Kidney epithelial cell (primary cell): Measurements from ENCODE around the gene MORC2. TPM values are rescaled to one million over a fixed set of nuclear protein-coding genes. Genes with fewer than 3 reads are reported as not detected.

Experiments used
- DNase-seq: peaks from one replicate; pipeline ENCODE4 v3.0.0-alpha.2; 2010; ENCODE audit warnings: low read depth
- H3K27me3 ChIP-seq: 2 replicates; pipeline ENCODE4 v1.6.0; 2011; ENCODE audit warnings: low read length; ENCODE audit not compliant: control insufficient read depth, insufficient read depth
- H3K36me3 ChIP-seq: 2 replicates; pipeline ENCODE4 v1.5.1; 2011; ENCODE audit warnings: low read length; ENCODE audit not compliant: control insufficient read depth, insufficient read depth
- H3K4me3 ChIP-seq: 2 replicates; pipeline ENCODE4 v1.5.1; 2011; ENCODE audit warnings: low read depth, mild to moderate bottlenecking, control low read depth, low read length
- total RNA-seq: library from RNA; depleted of rRNA; stranded (reverse); fragments of >200 nt; gene quantifications from 2 replicates; pipeline ENCODE4 v1.2.3, GENCODE V29; 2015
- TF ChIP-seq, protein P1 (sequence below): IDR thresholded peaks from 2 replicates; pipeline ENCODE4 v1.5.1; 2011; ENCODE audit warnings: mild to moderate bottlenecking, moderate library complexity, low read length, control low read depth, inconsistent platforms; ENCODE audit not compliant: insufficient read depth, poor library complexity, severe bottlenecking

The MORC2 gene
- total RNA-seq, 1 donor from 2014 or later = 30.8 TPM

DNA sequence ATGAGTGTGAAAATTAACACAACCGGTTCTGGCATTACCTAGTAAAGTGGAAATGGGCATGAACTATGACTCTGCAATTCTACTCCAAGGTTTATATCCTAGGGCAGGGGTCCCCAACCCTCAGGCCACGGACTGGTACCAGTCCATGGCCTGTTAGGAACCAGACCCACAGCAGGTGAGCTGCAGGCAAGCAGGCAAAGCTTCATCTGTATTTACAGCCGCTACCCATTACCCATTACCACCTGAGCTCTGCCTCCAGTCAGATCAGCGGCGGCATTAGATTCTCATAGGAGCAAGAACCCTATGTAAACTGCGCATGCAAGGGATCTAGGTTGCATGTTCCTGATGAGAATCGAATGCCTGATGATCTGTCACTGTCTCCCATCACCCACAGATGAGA is 49.8 kb downstream of the MORC2 start:
- no peak for DNase-seq
- Histone ChIP-seq H3K36me3 (no peaks in the 10 kb centered on the region), H3K27me3 (peaks cover 2% of the 10 kb centered on the region), H3K4me3 (no peak overlapping the region)
- TF ChIP-seq, protein P1, sequence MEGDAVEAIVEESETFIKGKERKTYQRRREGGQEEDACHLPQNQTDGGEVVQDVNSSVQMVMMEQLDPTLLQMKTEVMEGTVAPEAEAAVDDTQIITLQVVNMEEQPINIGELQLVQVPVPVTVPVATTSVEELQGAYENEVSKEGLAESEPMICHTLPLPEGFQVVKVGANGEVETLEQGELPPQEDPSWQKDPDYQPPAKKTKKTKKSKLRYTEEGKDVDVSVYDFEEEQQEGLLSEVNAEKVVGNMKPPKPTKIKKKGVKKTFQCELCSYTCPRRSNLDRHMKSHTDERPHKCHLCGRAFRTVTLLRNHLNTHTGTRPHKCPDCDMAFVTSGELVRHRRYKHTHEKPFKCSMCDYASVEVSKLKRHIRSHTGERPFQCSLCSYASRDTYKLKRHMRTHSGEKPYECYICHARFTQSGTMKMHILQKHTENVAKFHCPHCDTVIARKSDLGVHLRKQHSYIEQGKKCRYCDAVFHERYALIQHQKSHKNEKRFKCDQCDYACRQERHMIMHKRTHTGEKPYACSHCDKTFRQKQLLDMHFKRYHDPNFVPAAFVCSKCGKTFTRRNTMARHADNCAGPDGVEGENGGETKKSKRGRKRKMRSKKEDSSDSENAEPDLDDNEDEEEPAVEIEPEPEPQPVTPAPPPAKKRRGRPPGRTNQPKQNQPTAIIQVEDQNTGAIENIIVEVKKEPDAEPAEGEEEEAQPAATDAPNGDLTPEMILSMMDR = no peak

DNA sequence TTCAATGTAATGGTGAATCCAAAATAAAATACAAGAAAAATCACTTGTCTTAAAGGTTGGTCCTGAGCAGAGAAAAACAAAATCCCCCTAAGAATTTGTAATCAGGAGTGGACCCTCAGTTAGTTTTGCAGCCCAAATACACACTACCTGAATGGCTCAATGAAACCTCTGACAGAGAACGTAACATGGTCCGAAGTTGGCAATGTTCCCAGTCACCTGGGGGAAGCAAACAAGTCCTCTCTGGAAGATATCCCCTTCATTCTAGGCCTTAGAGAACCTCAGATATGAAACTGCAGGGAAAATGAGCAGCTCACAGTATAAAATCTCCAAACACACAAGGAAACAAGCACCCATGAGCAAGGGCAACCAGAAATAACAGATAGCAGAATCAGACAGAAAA is 58.2 kb downstream of the MORC2 start:
- no peaks in the 10 kb centered on the region for H3K27me3 ChIP-seq

DNA sequence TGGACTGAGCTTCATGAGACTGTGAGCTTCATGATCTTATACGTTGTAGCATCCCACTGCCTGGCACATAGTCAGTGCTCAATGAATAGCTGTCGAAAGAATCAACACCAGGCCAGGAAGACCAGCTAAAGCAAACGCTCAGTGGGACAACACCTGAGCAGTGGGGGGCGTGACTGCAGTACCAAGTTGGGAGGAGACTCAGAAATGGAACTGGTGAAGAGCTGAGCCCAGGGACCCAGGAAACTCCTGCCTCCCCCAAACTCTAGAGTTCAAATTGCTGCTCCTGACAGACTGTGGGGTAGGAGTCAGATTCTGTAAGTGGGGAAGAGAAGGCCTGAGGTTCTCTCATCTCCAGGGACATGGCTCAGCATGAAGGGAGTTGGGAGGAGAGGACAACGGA is 59.3 kb downstream of the MORC2 start:
- Histone ChIP-seq H3K36me3 (no peaks in the 10 kb centered on the region), H3K27me3 (no peaks in the 10 kb centered on the region), H3K4me3 (no peak overlapping the region)
- TF ChIP-seq, protein P1 = no peak
- DNase-seq = no peak

More for the DNA sequence above, 58.2 kb downstream of the MORC2 start:
- DNase-seq = no peak
- TF ChIP-seq, protein P1 = no peak
- Histone ChIP-seq H3K4me3 (no peak overlapping the region), H3K36me3 (no peaks in the 10 kb centered on the region)

DNA sequence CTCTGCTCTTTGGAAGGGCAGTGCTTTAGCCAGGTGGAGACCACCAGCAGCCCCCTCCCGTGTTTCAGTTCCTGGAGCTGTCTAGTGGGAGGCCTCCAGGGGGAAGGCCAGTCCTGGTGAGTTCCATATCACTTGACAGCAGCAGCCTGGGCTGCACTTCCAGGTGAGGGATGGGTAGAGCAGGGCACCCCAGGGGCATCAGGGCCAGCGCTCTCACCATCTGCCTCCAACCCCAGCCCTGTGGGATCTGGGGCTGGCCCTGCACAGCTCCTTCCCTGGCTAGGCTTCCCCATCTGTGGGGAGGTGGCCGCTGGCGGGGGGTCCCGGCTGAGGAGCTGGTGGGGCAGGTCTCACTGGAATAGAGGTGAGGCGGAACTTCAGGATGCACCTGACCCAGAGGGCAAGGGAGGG is 60.5 kb downstream of the MORC2 start:
- Histone ChIP-seq H3K36me3 (no peaks in the 10 kb centered on the region), H3K4me3 (no peak overlapping the region), H3K27me3 (no peaks in the 10 kb centered on the region)
- DNase-seq = no peak
- TF ChIP-seq, protein P1 = no peak

DNA sequence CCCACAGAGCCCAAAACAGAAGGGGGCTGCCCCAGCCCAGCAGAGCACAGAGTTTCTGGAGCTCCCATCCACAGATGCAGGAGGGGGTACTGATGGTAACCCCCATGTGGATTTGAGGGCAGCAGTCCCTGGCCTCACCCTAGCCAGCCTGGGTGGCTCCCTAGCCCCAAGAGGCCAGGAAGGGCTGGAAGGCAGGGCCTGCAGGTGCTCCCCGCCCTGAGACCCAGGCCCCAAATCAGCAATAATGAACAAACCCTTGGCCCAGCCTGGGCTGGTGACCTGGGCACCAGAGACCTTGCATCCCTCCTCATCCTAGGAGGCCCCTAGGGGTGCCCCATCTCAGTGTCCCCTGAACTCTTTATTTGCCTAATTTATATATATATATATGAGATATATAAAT is 61.6 kb downstream of the MORC2 start:
- TF ChIP-seq, protein P1 = no peak
- no peaks in the 10 kb centered on the region for H3K36me3 ChIP-seq
- DNase-seq = no peak

DNA sequence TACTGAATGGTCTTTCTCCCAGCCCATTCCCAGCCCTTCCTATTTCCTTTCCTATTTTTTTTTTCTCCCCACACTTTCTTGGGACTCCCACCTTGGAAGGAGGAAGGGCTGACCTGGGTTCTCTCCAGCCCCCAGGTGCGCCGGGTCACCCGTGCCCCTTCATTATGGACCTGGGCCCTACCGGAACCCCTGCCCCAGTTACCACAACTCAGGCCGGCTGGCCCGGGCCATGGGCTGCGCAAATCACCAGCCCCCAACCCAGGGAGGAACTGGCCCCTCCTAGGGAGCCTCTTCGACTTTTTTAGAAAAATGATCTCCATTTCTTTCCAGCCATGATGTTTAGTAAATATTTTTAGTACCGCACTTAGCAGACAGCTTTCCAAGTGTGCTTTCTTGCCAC is 62.2 kb downstream of the MORC2 start:
- no peaks in the 10 kb centered on the region for H3K36me3 ChIP-seq
- TF ChIP-seq, protein P1 = no peak
- no peak for DNase-seq
- no peak overlapping the region for H3K4me3 ChIP-seq
- no peaks in the 10 kb centered on the region for H3K27me3 ChIP-seq

More for the DNA sequence above, 61.6 kb downstream of the MORC2 start:
- H3K4me3 ChIP-seq = no peak overlapping the region
- no peaks in the 10 kb centered on the region for H3K27me3 ChIP-seq
